Breast epithelium (tissue), 4 donors: ENCODE results near the gene CDC42EP5. TPM values are rescaled to one million over a fixed set of nuclear protein-coding genes. Genes with fewer than 3 reads are reported as not detected.

Source experiments
- DNase-seq, 2 donors: peaks; one replicate each; pipeline ENCODE4 v3.0.0-alpha.2; 2019; ENCODE audit warnings: low spot score in 2 of 2
- H3K27ac ChIP-seq, 2 donors: fragments of 200-600 bp; sonication (generic) in 1 of 2; one replicate each; pipeline ENCODE4 v1.5.1; 2016 to 2019; ENCODE audit warnings: mild to moderate bottlenecking in 1 of 2
- H3K27me3 ChIP-seq, 2 donors: fragments of 200-600 bp; sonication (generic) in 1 of 2; one replicate each; pipeline versions ENCODE4 v1.5.1 to v1.6.0; 2017 to 2019; ENCODE audit warnings: control low read depth in 1 of 2, mild to moderate bottlenecking in 1 of 2
- H3K36me3 ChIP-seq: fragments of 200-600 bp; one replicate; pipeline ENCODE4 v1.5.1; 2019
- H3K4me1 ChIP-seq, 2 donors: fragments of 200-600 bp; sonication (generic); one replicate each; pipeline ENCODE4 v1.5.1; 2016 to 2019; ENCODE audit warnings: control low read depth in 1 of 2
- H3K4me3 ChIP-seq, 3 donors: fragments of 200-600 bp; sonication (generic); 1 replicate in 2 of 3; 2 replicates in 1 of 3; pipeline ENCODE4 v1.5.1; 2016 to 2019; ENCODE audit warnings: mild to moderate bottlenecking in 3 of 3, moderate library complexity in 2 of 3
- H3K9me3 ChIP-seq, 2 donors: fragments of 200-600 bp; sonication (generic) in 1 of 2; one replicate each; pipeline ENCODE4 v1.5.1; 2016 to 2019; ENCODE audit warnings: control low read depth in 1 of 2
- POLR2A ChIP-seq: fragments of 450-650 bp; IDR thresholded peaks from one replicate; pipeline ENCODE4 v1.6.1; 2016; ENCODE audit warnings: antibody characterized with exemption, mild to moderate bottlenecking, moderate library complexity
- POLR2AphosphoS5 ChIP-seq, 3 donors: sonication (generic); formaldehyde crosslinking; IDR thresholded peaks; one replicate each; pipeline ENCODE4 v1.6.1; 2017; ENCODE audit warnings: antibody characterized with exemption in 3 of 3
- intact Hi-C: fragments of 100-400 bp; cut with DNase I; formaldehyde crosslinking; loops from one replicate; pipeline ENCODE4 v1.15.1; 2023; ENCODE audit warnings: low total_unique reads
- total RNA-seq, 3 donors: library from RNA; depleted of rRNA; stranded (reverse); fragments of >200 nt; gene quantifications; one replicate each; pipeline ENCODE4 v1.1.0, GENCODE V29; 2016
- TF ChIP-seq, protein P1 (sequence below), 3 donors: fragments of 450-650 bp; IDR thresholded peaks; one replicate each; pipeline ENCODE4 v1.5.1; 2016 to 2017; ENCODE audit warnings: antibody characterized with exemption in 3 of 3, mild to moderate bottlenecking in 3 of 3, moderate library complexity in 3 of 3

CDC42EP5 gene
- total RNA-seq, 3 donors from 2014 or later = 8.8 to 40.6 (median 17.4) TPM

GRCh38 chr19:54456423-54457373 lies 16.4 kb downstream of the CDC42EP5 start:
- peaks cover 59% of the 10 kb centered on the region for H3K36me3 ChIP-seq
- TF ChIP-seq POLR2AphosphoS5 (IDR thresholded peaks at IDR 0.05) (no peak), POLR2A (no peak)
- TF ChIP-seq, protein P1, sequence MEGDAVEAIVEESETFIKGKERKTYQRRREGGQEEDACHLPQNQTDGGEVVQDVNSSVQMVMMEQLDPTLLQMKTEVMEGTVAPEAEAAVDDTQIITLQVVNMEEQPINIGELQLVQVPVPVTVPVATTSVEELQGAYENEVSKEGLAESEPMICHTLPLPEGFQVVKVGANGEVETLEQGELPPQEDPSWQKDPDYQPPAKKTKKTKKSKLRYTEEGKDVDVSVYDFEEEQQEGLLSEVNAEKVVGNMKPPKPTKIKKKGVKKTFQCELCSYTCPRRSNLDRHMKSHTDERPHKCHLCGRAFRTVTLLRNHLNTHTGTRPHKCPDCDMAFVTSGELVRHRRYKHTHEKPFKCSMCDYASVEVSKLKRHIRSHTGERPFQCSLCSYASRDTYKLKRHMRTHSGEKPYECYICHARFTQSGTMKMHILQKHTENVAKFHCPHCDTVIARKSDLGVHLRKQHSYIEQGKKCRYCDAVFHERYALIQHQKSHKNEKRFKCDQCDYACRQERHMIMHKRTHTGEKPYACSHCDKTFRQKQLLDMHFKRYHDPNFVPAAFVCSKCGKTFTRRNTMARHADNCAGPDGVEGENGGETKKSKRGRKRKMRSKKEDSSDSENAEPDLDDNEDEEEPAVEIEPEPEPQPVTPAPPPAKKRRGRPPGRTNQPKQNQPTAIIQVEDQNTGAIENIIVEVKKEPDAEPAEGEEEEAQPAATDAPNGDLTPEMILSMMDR (IDR thresholded peaks at IDR 0.05) = no peak
- intact Hi-C loops = no loop called here
- no peaks in the 10 kb centered on the region for H3K9me3 ChIP-seq
- DNase-seq = no peak
- H3K4me1 ChIP-seq = no peaks in the 10 kb centered on the region
- no peaks in the 10 kb centered on the region for H3K27me3 ChIP-seq
- no peak overlapping the region for H3K4me3 ChIP-seq
- H3K27ac ChIP-seq = no peak overlapping the region

- TF ChIP-seq POLR2AphosphoS5 (IDR thresholded peaks at IDR 0.05) = no peak
- no peak for TF ChIP-seq POLR2A
- TF ChIP-seq, protein P1 (IDR thresholded peaks at IDR 0.05) = no peak
- no peak overlapping the region for H3K4me3 ChIP-seq
- peaks cover 0 to 4% of the 10 kb centered on the region in 2 donors for H3K4me1 ChIP-seq
- H3K36me3 ChIP-seq = peaks cover 54% of the 10 kb centered on the region
- DNase-seq = no peak
- no peak overlapping the region for H3K27ac ChIP-seq
- no peaks in the 10 kb centered on the region for H3K9me3 ChIP-seq
- no peaks in the 10 kb centered on the region for H3K27me3 ChIP-seq
- intact Hi-C loops = no loop called here
Observed at GRCh38 chr19:54455786-54456422, 17.2 kb downstream of the CDC42EP5 start.

DNA sequence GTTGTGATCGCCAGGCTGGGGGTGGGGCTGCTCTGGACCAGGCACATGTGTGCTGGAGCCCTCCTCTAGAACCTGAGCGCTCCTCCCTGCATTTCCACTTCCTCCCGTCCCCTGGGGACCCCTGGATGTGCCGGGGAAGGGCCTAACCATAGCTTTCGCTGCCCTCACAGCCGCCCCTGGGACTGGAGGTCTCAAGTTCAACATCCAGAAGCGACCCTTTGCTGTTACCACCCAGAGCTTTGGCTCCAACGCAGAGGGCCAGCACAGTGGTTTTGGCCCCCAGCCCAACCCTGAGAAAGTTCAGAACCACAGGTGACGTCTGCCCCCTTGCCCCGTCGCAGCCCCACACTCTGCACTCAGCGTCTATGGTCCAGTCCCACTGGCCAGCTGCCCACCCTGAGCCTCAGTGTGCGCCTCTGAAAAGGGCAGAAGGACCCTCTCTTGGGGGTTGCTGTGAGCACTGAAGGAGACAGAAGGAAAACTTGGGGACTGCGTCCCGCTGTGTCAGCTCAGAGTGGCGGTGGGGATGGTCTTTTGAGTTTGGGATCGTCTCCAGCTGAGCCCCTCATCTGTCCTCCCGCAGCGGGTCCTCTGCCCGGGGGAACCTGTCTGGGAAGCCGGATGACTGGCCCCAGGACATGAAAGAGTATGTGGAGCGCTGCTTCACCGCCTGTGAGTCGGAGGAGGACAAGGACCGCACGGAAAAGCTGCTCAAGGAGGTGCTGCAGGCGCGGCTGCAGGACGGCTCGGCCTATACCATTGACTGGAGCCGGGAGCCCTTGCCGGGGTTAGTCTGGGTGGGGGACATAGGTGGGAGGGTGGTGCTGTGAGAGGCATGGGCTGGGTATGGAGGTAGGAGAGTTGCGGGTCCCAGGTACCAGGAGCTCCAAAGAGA lies 18.1 kb downstream of the CDC42EP5 start:
- H3K36me3 ChIP-seq = peaks cover 46% of the 10 kb centered on the region
- H3K27me3 ChIP-seq = no peaks in the 10 kb centered on the region
- intact Hi-C loops = no loop called here
- no peak for DNase-seq
- no peak overlapping the region for H3K27ac ChIP-seq
- TF ChIP-seq, protein P1 (IDR thresholded peaks at IDR 0.05) = no peak
- no peak for TF ChIP-seq POLR2A
- TF ChIP-seq POLR2AphosphoS5 (IDR thresholded peaks at IDR 0.05) = no peak
- no peaks in the 10 kb centered on the region for H3K9me3 ChIP-seq
- no peak overlapping the region for H3K4me3 ChIP-seq
- peaks cover 4 to 12% of the 10 kb centered on the region in 2 donors for H3K4me1 ChIP-seq

GRCh38 chr19:54453921-54454780 lies 18.9 kb downstream of the CDC42EP5 start:
- Histone ChIP-seq H3K4me3 (no peak overlapping the region), H3K9me3 (no peaks in the 10 kb centered on the region), H3K36me3 (peaks cover 41% of the 10 kb centered on the region), H3K4me1 (peaks cover 4 to 12% of the 10 kb centered on the region in 2 donors), H3K27me3 (no peaks in the 10 kb centered on the region), H3K27ac (no peak overlapping the region)
- DNase-seq = no peak
- intact Hi-C loops = no loop called here
- TF ChIP-seq, protein P1 (IDR thresholded peaks at IDR 0.05) = no peak
- TF ChIP-seq POLR2AphosphoS5 (IDR thresholded peaks at IDR 0.05) = no peak
- no peak for TF ChIP-seq POLR2A
